SKM-1 treated with dmso at 0.1 percent for 144 hours (cell line): ENCODE data around the gene SPSB3.
"Not testable (repeated sequence)": the region's sequence is repeated elsewhere in the genome, so short reads cannot be mapped to it uniquely, and the experiment has no call there.

Experiments
- DNase-seq: peaks from one replicate; lab custom pipeline; 2025; ENCODE audit not compliant: unreplicated experiment; lab: John Stamatoyannopoulos, UW

SPSB3 gene

DNA sequence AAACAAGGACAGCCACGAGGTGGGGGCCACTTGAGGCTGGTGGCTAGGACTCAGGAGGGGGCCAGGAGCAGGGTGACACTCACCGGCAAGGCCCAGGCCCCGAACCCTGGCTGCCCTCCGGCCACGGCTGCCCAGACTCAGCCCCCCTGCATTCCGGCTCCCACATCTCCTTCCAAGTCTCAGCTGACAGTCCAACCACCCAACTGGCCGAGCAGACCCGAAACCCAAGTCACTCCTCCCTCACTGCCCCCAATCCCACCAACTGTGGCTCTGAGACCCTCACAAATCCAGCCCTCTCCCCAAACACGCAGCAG, 34.9 kb upstream of the SPSB3 start:
- DNase-seq, result no peak

DNA sequence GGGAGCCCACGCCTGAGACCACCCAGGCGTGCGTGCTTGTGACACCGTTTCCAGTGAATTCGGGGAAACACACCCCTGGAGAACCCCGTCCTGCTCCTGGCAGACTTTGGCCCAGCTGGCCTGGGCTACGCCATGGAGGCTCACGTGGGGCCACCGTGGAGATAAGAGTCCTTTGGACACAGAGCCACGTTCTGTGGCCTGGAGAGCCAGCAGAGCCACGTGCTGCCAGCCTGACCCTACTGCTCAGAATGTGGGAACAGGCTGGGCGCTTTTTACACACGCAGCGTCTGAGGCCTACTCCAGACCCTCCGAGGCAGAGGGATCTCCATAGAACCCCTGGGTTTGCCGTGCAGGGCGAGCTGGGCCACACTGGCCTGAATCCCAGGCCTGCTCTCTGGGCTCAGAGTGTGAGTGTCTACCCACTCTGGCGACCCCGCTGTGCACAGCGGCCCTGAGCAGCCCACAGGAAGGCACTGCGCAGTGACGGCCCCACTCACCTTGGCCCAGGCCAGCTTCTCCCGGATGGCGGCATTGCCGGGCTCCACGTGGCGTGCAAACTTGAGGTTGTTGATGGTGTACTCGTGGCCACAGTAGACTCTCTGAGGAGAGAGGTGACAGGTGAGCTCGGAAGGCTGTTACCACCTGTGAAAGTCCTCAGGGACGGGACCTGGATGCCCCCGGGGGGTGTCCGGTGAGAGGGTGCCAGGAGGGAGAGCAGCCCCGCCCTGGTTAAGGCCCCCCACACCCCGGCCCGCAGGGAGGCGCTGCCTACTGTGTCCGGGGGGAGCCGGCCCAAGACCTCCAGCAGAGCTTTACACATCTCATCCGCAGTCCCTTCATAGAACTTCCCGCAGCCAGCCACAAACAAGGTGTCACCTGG, 34.3 kb upstream of the SPSB3 start:
- no peak for DNase-seq

DNA sequence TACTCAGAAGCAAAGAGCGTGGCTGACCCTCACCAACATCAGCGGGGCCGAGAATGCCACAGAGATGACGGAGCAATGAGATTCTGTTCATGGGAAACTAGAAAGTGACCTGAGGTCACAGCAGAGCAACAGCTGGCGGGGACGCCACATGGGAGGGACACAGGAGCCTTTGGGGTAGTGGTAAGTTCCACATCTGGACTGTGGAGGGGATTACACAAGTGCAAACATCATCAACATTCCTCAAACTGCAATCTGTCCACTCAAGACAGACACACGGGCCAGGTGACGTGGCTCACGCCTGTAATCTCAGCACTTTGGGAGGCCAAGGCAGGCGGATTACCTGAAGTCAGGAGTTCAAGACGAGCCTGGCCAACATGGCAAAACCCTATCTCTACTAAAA, 33.1 kb upstream of the SPSB3 start:
- no peak for DNase-seq

DNA sequence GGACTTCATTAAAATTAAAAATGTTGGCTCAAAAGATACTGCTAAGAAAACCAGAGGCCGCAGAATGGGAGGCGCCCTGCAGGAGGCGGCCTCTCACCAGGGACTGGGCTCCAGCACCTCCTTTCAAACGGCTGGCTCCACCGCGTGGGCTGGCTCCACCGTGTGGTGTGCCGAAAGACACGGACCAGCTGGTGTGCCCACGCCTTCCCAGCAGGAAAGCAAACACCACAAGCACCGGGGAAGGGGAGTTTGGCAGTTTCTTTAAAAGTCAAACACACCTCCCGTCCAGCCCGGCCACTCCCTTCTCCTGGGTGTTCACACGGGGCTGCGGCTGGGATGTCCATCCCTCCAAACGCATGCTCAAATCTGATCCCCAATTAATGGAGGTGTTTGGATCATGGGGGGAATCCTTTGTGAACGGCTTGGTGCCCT, 30.4 kb upstream of the SPSB3 start:
- DNase-seq, result no peak

DNA sequence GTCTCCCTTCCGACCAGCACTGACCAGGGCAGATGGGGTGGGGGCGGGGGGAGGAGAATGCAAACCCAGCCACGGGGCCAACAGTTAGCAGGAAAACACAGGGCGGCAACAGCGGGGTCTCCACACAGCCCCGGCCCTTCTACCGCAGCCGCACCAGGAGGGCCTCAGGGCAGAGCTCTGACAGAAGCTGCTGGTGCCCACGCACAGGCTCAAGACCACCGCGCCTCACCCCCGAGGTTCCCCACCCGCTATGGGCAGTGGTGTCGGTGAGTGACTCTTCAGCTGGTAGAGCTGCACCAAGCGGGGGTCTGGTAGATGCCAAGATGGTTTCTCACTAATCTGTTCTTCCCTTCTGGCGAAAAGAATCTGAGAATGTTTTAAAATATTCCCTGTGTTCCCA, 28.2 kb upstream of the SPSB3 start:
- no peak for DNase-seq

DNA sequence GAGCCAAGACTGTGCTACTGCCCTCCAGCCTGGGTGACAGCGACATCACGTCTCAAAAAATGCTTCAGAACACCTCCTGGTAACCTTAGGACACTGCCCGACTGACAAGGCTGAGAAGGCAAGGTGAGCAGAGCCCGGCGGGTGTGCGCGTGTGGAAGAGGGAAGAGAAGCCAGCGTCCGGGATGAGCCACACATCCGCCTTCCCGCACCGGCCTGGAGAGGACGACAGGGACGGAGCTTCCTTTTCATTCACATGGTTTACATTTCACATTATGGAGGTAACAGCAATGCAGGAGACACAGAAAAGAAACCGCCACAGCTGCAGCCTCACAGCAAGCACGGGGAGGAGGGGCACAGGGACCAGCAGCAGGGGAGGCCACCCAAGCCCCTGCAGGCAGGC, 27.7 kb upstream of the SPSB3 start:
- no peak for DNase-seq

DNA sequence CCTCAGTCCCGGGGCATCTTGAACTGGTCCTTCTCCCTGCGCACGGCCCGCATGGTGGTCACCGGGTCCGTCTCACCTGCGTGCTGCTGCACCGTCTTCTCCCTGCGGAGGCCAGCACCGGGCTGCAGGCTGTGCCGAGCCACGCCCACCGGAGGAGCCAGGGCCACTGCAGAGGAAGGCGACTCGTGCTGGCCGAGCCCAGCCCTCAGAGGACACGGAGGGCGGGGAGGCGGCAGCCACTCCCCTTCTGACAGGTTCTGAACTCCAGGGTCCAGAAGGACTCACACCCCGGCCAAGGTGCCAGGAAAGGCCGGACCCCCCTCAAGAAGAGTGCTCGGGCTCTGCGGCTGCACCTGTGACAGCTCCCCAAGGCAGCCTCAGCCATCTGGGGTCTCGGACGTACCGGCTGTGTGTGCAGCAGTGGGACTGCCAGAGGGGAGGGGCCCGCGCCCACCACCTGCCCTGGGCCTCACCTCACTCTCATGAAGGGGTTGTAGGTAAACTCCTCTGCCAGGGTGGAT, 27.0 kb upstream of the SPSB3 start:
- no peak for DNase-seq

DNA sequence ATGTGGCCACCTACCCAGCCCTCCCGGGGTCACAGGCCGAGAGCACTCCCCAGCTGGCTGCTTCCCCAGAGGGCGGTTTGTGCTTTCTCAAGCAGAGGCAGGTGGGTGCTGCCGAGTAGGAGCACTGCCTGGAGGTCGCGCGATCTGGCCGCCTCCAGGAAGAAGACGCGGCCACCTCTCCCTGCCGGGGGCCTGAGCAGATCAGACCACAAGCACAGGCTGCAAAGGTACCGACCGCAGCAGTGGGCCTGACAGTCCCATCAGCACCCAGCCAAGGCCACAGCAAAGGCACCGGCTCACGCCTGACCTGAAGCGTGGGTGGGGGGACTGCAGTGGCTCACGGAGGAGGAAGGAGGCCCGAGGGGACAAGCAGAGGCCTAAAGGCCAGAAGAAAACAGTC, 26.3 kb upstream of the SPSB3 start:
- DNase-seq, result no peak

DNA sequence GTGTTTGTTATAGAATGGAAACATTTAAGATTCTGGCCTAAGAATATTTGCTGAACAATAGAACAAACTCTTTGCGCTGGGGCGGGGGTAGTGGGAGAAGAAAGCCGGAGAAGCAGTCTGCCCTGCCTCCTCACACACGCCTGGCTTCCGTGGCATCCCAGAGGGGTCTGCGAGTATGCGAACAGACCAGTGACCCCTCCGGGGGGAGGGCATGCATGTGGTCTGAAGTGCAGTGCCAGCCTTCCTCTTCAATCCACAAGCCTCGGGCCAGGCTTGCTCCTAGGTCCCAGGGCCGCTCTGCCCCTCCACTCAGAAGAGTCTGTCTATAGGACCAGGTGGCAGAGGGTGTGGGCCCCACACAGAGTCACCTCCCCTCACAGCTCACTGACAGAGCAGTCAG, 25.3 kb upstream of the SPSB3 start:
- no peak for DNase-seq

DNA sequence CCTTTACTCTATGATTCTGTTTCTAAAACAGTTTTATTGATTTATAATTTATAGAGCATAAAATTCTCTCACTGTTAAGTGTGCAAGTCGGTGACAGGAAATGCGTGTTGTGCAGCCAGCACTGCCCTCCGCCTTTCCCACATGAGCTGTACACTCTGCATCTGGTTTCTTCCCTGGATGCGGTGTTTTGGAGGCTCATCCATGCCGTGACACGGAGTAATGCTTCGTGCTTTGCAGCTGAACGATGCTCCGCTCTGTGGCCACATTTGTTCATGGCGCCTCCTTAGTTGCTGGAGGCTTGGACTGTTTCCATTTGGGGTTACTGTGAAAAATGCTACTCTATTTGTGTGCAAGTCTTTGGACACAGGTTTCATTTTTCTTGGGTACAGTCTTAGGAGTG, 18.3 kb upstream of the SPSB3 start:
- DNase-seq, result no peak

DNA sequence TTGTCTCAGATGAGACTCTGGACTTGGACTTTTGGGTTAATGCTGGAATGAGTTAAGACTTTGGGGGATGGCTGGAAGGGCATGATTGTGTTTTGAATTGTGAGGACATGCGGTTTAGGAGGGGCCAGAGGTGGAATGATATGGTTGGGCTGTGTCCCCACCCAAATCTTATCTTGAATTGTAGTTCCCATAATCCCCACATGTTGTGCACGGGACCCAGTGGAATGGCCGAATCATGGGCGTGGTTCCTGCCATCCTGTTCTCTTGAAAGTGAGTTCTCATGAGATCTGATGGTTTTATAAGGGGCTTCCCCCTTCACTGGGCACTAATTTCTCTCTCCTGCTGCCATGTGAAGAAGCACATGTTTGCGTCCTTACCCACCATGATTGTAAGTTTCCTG, 16.9 kb upstream of the SPSB3 start:
- not testable (repeated sequence) for DNase-seq

DNA sequence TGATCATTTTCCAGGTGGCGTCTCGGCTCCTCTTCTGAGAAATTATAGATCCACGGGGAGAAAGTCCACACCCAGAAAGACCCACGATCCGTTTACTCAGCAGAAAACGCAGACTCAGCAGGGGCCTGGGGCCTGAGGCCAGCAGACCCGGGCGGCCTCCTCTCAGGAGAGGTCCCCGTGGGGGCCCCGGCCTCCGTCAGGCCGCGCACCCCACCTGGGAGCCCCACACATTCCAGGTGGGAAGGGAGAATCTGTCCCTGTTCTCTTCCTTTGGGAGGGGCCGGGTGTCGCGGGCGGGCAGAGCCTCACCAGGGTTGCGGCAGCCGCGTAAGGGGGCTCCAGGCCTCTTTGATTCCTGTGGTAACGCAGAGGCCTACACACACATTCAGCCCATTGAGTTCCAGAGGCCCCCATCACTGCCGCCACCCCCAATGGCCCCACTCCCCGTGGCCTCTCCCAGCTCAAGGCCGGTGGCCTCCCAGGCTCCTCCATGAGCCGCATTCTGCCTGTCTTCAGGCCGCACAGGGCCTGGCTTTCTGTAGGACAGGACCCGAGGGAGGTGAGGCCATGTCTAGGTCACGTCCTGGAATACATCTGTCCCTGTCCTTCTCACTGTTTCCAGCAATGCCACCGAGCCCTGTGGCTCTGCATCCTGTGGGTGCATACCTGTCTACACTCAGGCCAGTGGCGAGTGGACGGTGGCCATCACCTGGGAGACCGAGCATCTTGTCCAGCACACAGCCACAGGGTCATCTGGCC, 12.7 kb upstream of the SPSB3 start:
- no peak for DNase-seq

DNA sequence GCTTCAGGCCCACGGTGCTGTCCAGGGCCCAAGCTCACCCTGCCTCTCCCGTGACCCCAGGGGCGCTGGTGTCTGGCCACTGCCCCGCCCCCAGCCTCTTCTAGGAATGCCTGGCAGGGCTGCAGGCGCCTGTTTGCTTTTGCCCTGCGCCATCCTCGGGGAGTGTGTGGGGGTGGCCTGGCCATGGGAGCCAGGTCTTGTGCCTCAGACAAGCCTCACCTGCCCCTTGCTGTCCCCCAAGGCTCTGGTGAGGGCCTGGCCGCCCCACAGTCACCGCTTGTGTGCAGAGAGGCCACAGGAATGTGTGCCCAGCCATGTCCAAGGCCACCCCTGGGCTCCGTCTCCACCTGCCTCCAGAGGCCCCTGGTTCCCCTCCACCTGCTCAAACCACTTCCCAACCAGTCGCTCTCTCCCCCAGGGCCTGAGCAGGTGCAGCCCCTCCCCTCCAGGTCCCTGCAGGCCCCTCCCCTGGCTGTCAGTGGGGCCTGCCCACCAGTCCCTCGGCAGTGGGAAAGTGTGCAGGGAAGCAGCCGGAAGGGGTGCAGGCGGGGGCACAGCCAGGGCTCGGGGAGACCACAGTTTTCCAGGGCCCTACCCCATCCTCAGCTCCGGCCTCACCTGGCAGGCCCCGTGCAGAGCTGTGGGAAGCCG, 12.0 kb upstream of the SPSB3 start:
- no peak for DNase-seq

DNA sequence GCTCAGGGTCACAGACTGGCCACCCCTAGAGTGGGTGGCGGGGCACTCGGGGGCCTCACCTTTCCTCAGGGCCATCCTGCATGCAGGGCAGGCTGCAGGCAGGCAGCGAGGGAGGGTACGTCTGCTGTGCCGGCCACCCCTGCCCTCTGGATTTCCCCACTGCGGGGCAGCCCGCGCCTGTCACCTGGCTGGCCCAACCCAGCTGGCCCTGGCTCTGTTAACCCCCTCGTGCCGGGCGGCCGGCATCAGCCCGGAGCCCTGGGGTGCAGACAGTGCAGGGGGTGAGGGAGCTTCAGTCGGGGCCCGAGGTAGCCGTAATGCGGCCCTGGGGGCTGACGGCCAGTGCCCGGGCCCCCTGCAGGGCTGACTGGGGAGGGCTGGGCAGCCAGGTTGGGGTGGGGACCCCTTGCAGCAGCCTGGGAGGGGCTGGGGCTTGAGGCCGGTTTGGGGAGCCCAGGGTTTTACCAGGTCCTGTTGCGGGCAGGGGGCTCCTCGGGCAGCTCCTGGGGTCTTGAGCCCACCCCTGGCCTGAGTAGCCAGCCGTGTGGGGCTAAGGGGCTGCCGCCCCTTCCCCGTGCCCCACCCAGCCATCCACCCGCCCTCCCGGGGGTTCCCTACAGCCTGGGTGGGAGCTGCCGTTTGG, 11.3 kb upstream of the SPSB3 start, which contains the start of gene IGFALS:
Gene IGFALS, minus strand, starts transcription at position 128 of the 643 bp plus-strand sequence. Its CDS starts 53 bp downstream, at position 75.
- DNase-seq, result no peak

DNA sequence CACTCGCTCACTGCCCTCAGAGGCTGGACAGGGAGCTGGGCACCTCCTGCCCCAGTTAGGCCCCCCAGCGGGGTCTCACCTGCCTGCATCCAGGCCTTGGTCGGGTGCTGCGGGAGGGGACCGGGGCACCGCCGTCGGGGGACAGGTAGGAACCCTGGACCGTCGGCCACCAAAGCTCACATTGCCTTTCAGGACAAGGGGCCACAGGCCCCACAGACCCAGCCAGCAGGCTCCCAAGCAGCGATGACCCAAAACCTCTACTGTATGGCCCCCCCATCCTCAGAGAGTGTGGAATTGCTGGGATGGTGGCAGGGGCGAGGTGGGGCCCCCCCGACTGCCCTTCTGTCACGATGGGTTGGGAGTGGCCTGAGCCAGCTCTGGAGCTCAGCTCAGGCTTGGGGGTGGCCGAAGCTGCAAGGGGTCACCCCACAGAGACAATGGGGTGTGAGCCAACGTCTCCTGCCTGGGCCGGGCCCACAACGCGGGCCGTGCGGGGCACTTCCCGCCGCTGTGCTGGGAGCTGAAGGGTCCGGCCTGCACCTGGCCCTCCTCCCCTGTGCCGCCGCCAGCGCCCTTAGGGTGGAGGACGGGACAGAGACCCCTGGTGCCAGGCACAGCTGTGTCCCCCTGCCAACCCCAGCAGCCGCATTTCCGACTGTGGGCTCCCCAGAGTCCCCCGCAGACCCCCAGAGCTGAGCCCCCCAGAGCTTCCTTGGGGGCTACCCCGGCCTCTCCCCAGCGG, 10.6 kb upstream of the SPSB3 start:
- DNase-seq, result no peak

DNA sequence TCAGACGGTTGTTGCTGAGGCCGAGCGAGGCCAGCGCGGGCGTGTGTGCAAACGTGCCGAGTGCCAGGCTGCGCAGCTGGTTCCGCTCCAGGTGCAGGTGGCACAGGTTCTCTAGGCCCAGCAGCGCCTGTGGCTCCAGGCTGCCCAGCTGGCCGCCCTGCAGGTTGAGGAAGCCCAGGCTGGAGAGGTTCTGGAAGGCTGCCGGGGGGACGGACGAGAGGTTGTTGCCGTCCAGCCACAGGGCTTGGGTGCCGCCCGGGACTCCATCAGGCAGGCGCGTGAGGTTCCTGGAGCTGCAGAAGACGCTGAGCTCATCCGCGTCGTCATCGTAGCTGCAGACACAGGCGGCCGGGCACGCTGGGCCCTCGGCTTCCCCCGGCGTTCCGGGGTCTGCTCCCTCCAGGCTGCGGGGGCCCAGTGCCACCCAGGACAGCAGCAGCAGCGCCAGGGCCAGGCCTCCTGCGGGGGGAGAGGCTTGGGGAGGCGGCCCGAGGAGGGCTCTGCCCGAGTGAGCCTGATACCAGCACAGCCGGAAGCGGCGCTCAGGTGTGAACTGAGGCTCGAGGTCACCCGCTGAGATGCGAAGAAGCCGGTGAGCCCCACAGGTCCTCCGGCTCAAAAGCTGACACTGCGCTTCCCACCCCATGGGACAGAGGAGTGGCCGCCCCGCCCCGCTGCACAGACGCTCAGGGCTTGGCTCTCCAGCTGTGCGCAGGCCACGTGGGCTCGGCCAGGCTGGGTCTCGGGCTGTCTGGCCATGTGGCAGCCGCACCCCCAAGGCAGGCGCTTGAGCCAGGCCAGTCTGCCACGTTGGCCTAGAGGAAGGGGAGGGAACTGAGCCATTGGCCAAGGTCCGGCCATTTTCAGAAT, 9.8 kb upstream of the SPSB3 start:
- no peak for DNase-seq

DNA sequence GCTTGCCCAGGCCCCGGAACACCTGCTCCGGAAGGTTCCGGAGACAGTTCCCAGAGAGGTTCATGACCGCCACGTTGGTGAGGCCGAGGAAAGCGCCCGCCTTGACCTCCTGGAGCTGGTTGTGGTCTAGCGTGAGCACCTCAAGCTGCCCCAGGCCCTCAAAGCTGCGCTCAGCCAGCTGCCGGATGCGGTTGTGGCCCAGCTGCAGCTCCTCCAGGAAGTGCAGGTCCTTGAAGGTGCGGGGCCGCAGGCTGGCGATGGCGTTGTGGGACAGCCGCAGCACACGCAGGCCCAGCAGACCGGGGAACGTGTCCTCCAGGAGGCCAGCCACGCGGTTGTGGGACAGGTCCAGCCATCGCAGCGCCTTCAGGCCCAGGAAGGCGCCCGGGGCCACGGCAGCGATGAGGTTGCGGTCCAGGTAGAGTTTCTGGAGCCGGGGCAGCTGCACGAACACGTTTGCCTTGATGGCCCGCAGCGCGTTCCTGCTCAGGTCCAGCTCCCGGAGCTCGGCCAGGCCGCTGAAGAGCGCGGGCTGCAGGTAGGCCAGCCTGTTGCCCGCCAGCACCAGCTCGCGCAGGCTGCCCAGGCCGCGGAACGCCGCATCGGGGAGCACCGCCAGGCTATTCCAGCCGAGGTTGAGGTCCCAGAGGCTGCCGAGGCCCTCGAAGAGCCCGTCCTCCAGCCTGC, 9.0 kb upstream of the SPSB3 start:
- no peak for DNase-seq

DNA sequence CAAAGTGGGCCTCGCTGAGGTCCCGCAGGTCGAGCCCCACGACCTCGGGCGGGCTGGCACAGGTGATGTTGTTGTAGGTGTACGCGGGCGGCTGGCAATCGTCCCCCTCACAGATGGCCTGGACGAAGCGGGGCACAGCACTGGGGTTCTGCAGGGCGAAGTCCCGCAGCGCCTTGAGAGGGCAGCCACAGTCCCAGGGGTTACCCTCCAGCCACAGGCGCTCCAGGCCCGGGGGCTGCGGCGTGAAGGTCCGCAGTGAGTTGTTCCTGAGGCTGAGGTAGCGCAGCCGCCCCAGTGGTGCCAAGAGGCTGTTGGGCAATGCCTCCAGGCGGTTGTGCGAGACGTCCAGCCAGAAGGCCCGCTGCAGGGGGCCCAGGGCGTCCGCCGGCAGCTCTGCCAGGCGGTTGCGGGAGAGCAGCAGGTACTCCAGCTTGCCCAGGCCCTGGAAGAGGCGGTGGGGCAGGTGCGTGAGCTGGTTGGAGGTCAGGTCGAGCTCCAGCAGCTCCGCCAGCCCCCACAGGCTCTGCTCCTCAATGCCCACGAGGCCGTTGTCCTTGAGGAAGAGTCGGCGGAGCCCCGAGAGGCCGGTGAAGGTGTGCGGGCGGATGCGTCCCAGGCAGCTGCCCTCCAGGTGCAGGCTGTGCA, 8.4 kb upstream of the SPSB3 start:
- DNase-seq, result no peak

DNA sequence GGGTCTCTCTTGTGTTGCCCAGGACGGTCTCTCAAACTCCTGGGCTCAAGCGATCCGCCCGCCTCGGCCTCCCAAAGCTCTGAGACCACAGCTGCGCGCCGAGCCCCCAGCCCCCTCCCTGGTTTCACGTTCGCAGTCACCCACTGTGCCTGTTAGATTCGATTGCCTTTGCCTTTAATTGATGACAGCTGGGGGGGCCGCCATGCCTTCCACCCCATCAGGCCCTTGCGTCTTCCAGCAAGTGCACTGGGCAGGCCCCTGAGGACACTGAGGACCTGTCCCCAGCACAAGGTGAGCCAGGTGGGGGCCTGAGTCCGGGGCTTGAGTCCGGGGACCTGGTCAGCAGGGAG, 7.9 kb upstream of the SPSB3 start:
- no peak for DNase-seq
